K562 (cell line): ENCODE data around the gene C19orf44. TPM values are rescaled to one million over a fixed set of nuclear protein-coding genes. Genes with fewer than 3 reads are reported as not detected.

Experiments
- ATAC-seq: fragments of 200-7000 bp; cut with Tn5 transposase; 3 replicates; pipeline ENCODE4 v1.9.1; 2020; ENCODE audit warnings: moderate library complexity
- BruUV-seq: library from RNA; stranded (reverse); fragments of 400-500 nt; replicated peaks from 2 replicates; lab custom pipeline; 2021; lab: Mats Ljungman, UMichigan
- CTCF ChIA-PET: fragments of 300-600 bp; formaldehyde crosslinking; extraction: SDS; loops from one replicate; lab custom pipeline; 2021; ENCODE audit warnings: low intra/inter-chr PET ratio; lab: Yijun Ruan, JAX
- POLR2A ChIA-PET: fragments of 300-600, 350-650 bp; sonication (Branson Sonifier 250); formaldehyde crosslinking; extraction: SDS; loops from one replicate; lab custom pipeline; 2021; ENCODE audit warnings: antibody characterized with exemption, inconsistent platforms; lab: Yijun Ruan, JAX
- DNase-seq, 4 experiments: peaks; one replicate each; pipeline versions ENCODE4 v3.0.0 to v3.0.0-alpha.2; 2011 to 2018; ENCODE audit warnings: low spot score in 3 of 4, mixed read lengths in 3 of 4; ENCODE audit errors: extremely low read depth in 1 of 4
- FAIRE-seq: peaks from 2 replicates; lab custom pipeline; 2011; peaks lifted over from hg19 to GRCh38; lab: Jason Lieb, UNC
- H2AFZ ChIP-seq: 2 replicates; pipeline ENCODE4 v1.6.0; 2011; ENCODE audit warnings: low read depth, low read length, control low read depth, inconsistent platforms
- H3K27ac ChIP-seq: fragments of 200-600 bp; 3 replicates; pipeline ENCODE4 v1.8.0; 2011; ENCODE audit warnings: low read depth, mild to moderate bottlenecking, control low read depth, inconsistent platforms, low read length, moderate library complexity, mixed read lengths; ENCODE audit errors: extremely low read depth
- H3K27me3 ChIP-seq, 2 experiments: fragments of 300-600 bp in 1 of 2; 2 replicates in 1 of 2; 3 replicates in 1 of 2; pipeline versions ENCODE4 v1.6.0 to v1.8.0; 2011; ENCODE audit warnings: inconsistent platforms in 2 of 2, low read length in 2 of 2, mild to moderate bottlenecking in 1 of 2, mixed read lengths in 1 of 2, moderate library complexity in 1 of 2; ENCODE audit not compliant: control insufficient read depth in 2 of 2, insufficient read depth in 2 of 2
- H3K36me3 ChIP-seq: fragments of 300-600 bp; 3 replicates; pipeline ENCODE4 v1.8.0; 2011; ENCODE audit warnings: mild to moderate bottlenecking, low read length, inconsistent platforms; ENCODE audit not compliant: control insufficient read depth, insufficient read depth
- H3K4me1 ChIP-seq, 2 experiments: fragments of 200-600 bp in 1 of 2; replicated peaks in 1 of 2; 2 replicates in 1 of 2; 3 replicates in 1 of 2; pipeline versions ENCODE4 v1.5.1 to v1.8.0; 2011; ENCODE audit warnings: inconsistent platforms in 2 of 2, low read length in 2 of 2, mild to moderate bottlenecking in 1 of 2, mixed read lengths in 1 of 2, moderate library complexity in 1 of 2; ENCODE audit not compliant: control insufficient read depth in 2 of 2, insufficient read depth in 2 of 2
- H3K4me2 ChIP-seq: 2 replicates; pipeline ENCODE4 v1.6.1; 2011; ENCODE audit warnings: low read length, control low read depth, inconsistent platforms, mixed read lengths; ENCODE audit not compliant: insufficient read depth
- H3K4me3 ChIP-seq: fragments of 200-600 bp; sonication (generic), shearing (Covaris generic); 2 replicates; pipeline ENCODE4 v1.5.1; 2016; ENCODE audit warnings: control low read depth, inconsistent platforms
- H3K79me2 ChIP-seq: fragments of 200-600 bp; 3 replicates; pipeline ENCODE4 v1.8.0; 2011; ENCODE audit warnings: low read length, inconsistent platforms; ENCODE audit not compliant: control insufficient read depth, insufficient read depth
- H3K9ac ChIP-seq, 2 experiments: 2 replicates each; pipeline versions ENCODE4 v1.6.0 to v1.6.1; 2011; ENCODE audit warnings: low read depth in 2 of 2, low read length in 2 of 2, control low read depth in 1 of 2, inconsistent platforms in 1 of 2, mild to moderate bottlenecking in 1 of 2, mixed read lengths in 1 of 2; ENCODE audit not compliant: insufficient read depth in 1 of 2
- H3K9me1 ChIP-seq: one replicate; pipeline ENCODE4 v1.6.0; 2011; ENCODE audit warnings: inconsistent platforms, mild to moderate bottlenecking, low read length, moderate library complexity; ENCODE audit not compliant: control insufficient read depth, insufficient read depth
- H3K9me3 ChIP-seq: replicated peaks from 2 replicates; pipeline ENCODE4 v1.5.1; 2011; ENCODE audit warnings: low read depth, low read length, inconsistent platforms; ENCODE audit not compliant: control insufficient read depth, insufficient read depth
- H4K20me1 ChIP-seq: replicated peaks from 2 replicates; pipeline ENCODE4 v1.6.1; 2011; ENCODE audit warnings: low read length, inconsistent platforms, mixed read lengths; ENCODE audit not compliant: control insufficient read depth, insufficient read depth
- CBFB ChIP-seq: sonication (generic); formaldehyde crosslinking; IDR thresholded peaks from 2 replicates; pipeline ENCODE4 v1.4.0; 2020; ENCODE audit warnings: mild to moderate bottlenecking, missing genetic modification reagents
- DACH1 ChIP-seq: fragments of 450-650 bp; IDR thresholded peaks from 2 replicates; pipeline ENCODE4 v1.6.1; 2018; ENCODE audit not compliant: partially characterized antibody
- GTF2F1 ChIP-seq: IDR thresholded peaks from 2 replicates; pipeline ENCODE4 v1.6.1; 2011; ENCODE audit warnings: low read depth, low read length, improper control_type of control experiment
- HLTF ChIP-seq: fragments of 450-650 bp; IDR thresholded peaks from 2 replicates; pipeline ENCODE4 v1.6.1; 2016
- NCOR1 ChIP-seq: fragments of 450-650 bp; IDR thresholded peaks from 2 replicates; pipeline ENCODE4 v1.6.1; 2016; ENCODE audit warnings: mild to moderate bottlenecking, moderate library complexity
- NFATC3 ChIP-seq: fragments of 450-650 bp; IDR thresholded peaks from 2 replicates; pipeline ENCODE4 v1.6.1; 2017; ENCODE audit warnings: mild to moderate bottlenecking
- NFE2L1 ChIP-seq: fragments of 450-650 bp; IDR thresholded peaks from 2 replicates; pipeline ENCODE4 v1.6.1; 2016; ENCODE audit warnings: missing genetic modification characterization, low read depth, mild to moderate bottlenecking, missing compliant biosample characterization, moderate library complexity, borderline replicate concordance
- PHB2 ChIP-seq: fragments of 450-650 bp; IDR thresholded peaks from 2 replicates; pipeline ENCODE4 v1.6.1; 2017; ENCODE audit warnings: low read depth
- SMARCA5 ChIP-seq: fragments of 450-650 bp; IDR thresholded peaks from 2 replicates; pipeline ENCODE4 v1.6.1; 2016
- SUPT5H ChIP-seq: fragments of 450-650 bp; IDR thresholded peaks from 2 replicates; pipeline ENCODE4 v1.6.1; 2016
- TCF7L2 ChIP-seq: fragments of 150-350 bp; IDR thresholded peaks from 2 replicates; pipeline ENCODE4 v1.6.1; 2016; ENCODE audit warnings: low read depth, mild to moderate bottlenecking, low read length, moderate library complexity
- ZC3H8 ChIP-seq: fragments of 450-650 bp; IDR thresholded peaks from 2 replicates; pipeline ENCODE4 v1.6.1; 2017
- ZKSCAN1 ChIP-seq: fragments of 150-350 bp; IDR thresholded peaks from 2 replicates; pipeline ENCODE4 v1.6.1; 2016; ENCODE audit warnings: low read depth, low read length
- ZNF165 ChIP-seq: fragments of 250-450 bp; sonication (Bioruptor Pico); IDR thresholded peaks from 2 replicates; pipeline ENCODE4 v1.4.0; 2020; ENCODE audit warnings: borderline replicate concordance
- ZNF696 ChIP-seq: fragments of 250-450 bp; sonication (Bioruptor Pico); conservative IDR thresholded peaks from 2 replicates; pipeline ENCODE4 v1.4.0; 2020; ENCODE audit warnings: mild to moderate bottlenecking, moderate library complexity
- ZNF77 ChIP-seq: fragments of 250-450 bp; sonication (Bioruptor Pico); IDR thresholded peaks from 2 replicates; pipeline ENCODE4 v1.5.0; 2020
- WGBS: fragments of 100-300 bp; shearing (Covaris generic); methylation state at CpG from one replicate; pipeline ENCODE4 v1.1.6; 2016; ENCODE audit warnings: low coverage, mixed read lengths; ENCODE audit not compliant: insufficient coverage; ENCODE audit errors: missing lambda C conversion rate; 5-methylcytosine and 5-hydroxymethylcytosine counted together
- in situ Hi-C: fragments of 300-500 bp; cut with MboI; formaldehyde crosslinking; loops from 4 replicates; pipeline ENCODE4 v1.15.0; 2018; ENCODE audit warnings: inconsistent platforms, mixed read lengths
- intact Hi-C: fragments of 100-400 bp; cut with micrococcal nuclease; formaldehyde crosslinking; loops from 2 replicates; pipeline ENCODE4 v1.14.2; 2022
- polyA plus RNA-seq, 8 experiments: library from polyadenylated mRNA; depleted of rRNA in 4 of 8; stranded (reverse) in 5 of 8; unstranded in 3 of 8; fragments of >200 nt; fragmentation: Nextera tagmentation in 2 of 8; fragmentation: Illumina TruSeq in 1 of 8; extraction: Ambion mirVana in 2 of 8; extraction: Trizol in 1 of 8; gene quantifications; 2 replicates each; pipeline versions ENCODE4 v1.2.1 to v1.2.3, GENCODE V29; 2011 to 2014; ENCODE audit warnings: inconsistent platforms in 1 of 8, missing spikeins in 1 of 8
- total RNA-seq, 7 experiments: library from RNA; depleted of rRNA in 6 of 7; stranded (reverse); fragments of >200 nt in 6 of 7; fragmentation: Illumina TruSeq in 2 of 7; extraction: Trizol in 2 of 7; gene quantifications; 2 replicates each; pipeline versions ENCODE4 v1.2.1 to v1.2.3, GENCODE V29; 2011 to 2021; ENCODE audit warnings: low replicate concordance in 1 of 7
- TF ChIP-seq, protein P1 (sequence below): fragments of 150-350 bp; conservative IDR thresholded peaks from 2 replicates; pipeline ENCODE4 v1.6.1; 2014; ENCODE audit warnings: low read length

Gene C19orf44
- total and polyA plus RNA-seq, 9 of the 15 experiments (the other 6 are each of a cell fraction or from before 2014, with no cell fraction given) = 0.41 to 7.7 (median 3.5) TPM

DNA sequence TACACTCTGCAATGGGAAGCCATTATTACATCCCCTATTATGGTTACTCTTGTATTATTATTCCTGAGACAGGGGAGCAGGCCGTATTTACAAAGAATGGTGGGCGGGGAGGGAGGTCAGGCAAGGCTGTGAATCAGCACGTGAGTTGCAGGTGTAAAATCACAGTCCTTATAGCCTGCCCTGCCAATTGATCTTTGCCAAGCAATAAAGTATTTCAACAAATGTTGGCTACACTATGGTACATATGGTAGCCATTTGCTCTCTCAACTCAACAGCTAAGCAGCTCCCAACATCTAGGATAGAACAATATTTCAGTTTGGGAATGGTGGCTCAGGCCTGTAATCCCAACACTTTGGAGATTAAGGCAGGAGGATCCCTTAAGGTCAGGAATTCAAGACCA, 36.5 kb upstream of the C19orf44 start:
- H3K4me3 ChIP-seq = no peak overlapping the region
- DNase-seq (no peak), ATAC-seq (no peak), FAIRE-seq (no peak)
- H3K36me3 ChIP-seq = no peaks in the 10 kb centered on the region
- no peak overlapping the region for H3K27ac ChIP-seq
- WGBS = 73% methylated on average over 3 of the region's 3 CpGs
- BruUV-seq = no TSS peak
- peaks cover 5% of the 10 kb centered on the region for H3K9me1 ChIP-seq
- no peak overlapping the region for H2AFZ ChIP-seq
- intact Hi-C loops (no loop called here), in situ Hi-C loops (no loop called here)
- H3K4me1 ChIP-seq = peaks cover 12 to 28% of the 10 kb centered on the region in 2 experiments; a peak in 4 of 5 replicates
- TF ChIP-seq ZNF165 (no peak), ZC3H8 (no peak), TCF7L2 (no peak), NFATC3 (no peak), SUPT5H (no peak), PHB2 (no peak), ZNF696 (CRISPR knock-in tag) (no peak), ZNF77 (CRISPR knock-in tag) (no peak)
- no peaks in the 10 kb centered on the region for H3K27me3 ChIP-seq
- no peak overlapping the region for H3K4me2 ChIP-seq
- H3K9ac ChIP-seq = no peak overlapping the region
- peaks cover 81% of the 10 kb centered on the region for H3K79me2 ChIP-seq
- ChIA-PET POLR2A (interaction anchor here (1.0 kb wide), 1 partner anchor 11 kb away, joined by 3 read pairs; no protein-coding TSS in a partner anchor), CTCF (no interaction called here)
- peaks cover 58% of the 10 kb centered on the region for H4K20me1 ChIP-seq
- H3K9me3 ChIP-seq = no peaks in the 10 kb centered on the region

DNA sequence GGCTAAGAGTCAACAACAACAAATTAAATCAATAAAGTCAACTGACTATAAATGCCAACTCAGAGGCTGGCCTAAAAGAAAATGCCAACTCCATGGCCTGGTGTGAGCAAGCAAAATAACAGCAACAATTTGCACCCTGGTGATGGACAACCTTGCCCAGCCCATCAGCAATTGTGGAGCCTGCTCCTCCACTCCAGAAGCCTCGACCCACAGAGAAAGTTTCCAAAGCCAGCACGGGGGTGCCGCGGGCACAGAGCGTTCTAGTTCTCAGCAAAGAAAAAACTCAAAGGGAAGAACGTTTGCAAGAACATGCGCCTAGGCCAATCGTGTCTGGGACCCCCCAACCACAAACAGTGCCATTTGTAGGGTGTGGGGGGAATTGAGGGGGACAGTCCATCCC, 35.7 kb upstream of the C19orf44 start:
- CTCF ChIA-PET = no interaction called here
- TF ChIP-seq GTF2F1 (no peak), NCOR1 (no peak), ZKSCAN1 (no peak), NFE2L1 (tag) (no peak), DACH1 (no peak), CBFB (no peak), HLTF (no peak), SMARCA5 (no peak)
- TF ChIP-seq, protein P1, sequence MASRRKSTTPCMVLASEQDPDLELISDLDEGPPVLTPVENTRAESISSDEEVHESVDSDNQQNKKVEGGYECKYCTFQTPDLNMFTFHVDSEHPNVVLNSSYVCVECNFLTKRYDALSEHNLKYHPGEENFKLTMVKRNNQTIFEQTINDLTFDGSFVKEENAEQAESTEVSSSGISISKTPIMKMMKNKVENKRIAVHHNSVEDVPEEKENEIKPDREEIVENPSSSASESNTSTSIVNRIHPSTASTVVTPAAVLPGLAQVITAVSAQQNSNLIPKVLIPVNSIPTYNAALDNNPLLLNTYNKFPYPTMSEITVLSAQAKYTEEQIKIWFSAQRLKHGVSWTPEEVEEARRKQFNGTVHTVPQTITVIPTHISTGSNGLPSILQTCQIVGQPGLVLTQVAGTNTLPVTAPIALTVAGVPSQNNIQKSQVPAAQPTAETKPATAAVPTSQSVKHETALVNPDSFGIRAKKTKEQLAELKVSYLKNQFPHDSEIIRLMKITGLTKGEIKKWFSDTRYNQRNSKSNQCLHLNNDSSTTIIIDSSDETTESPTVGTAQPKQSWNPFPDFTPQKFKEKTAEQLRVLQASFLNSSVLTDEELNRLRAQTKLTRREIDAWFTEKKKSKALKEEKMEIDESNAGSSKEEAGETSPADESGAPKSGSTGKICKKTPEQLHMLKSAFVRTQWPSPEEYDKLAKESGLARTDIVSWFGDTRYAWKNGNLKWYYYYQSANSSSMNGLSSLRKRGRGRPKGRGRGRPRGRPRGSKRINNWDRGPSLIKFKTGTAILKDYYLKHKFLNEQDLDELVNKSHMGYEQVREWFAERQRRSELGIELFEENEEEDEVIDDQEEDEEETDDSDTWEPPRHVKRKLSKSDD = no peak

More for the DNA sequence above, 35.7 kb upstream of the C19orf44 start:
- Histone ChIP-seq H3K4me2 (no peak overlapping the region), H3K9me3 (no peaks in the 10 kb centered on the region), H3K79me2 (peaks cover 82% of the 10 kb centered on the region), H3K9me1 (peaks cover 5% of the 10 kb centered on the region), H3K4me1 (peaks cover 12 to 33% of the 10 kb centered on the region in 2 experiments; a peak in 4 of 5 replicates), H2AFZ (no peak overlapping the region), H3K4me3 (no peak overlapping the region), H4K20me1 (peaks cover 59% of the 10 kb centered on the region), H3K27me3 (no peaks in the 10 kb centered on the region), H3K27ac (no peak overlapping the region), H3K36me3 (peaks cover 4% of the 10 kb centered on the region; the same call in 1 of the 3 replicates), H3K9ac (no peak overlapping the region)
- 79% methylated on average over 8 of the region's 8 CpGs for WGBS
- FAIRE-seq = no peak
- intact Hi-C loops = no loop called here
- no TSS peak for BruUV-seq
- in situ Hi-C loops = no loop called here
- DNase-seq = no peak
- no peak for ATAC-seq
- POLR2A ChIA-PET = interaction anchor here (1.0 to 1.3 kb wide), 2 partner anchors 10 to 13 kb away, joined by 3 to 6 read pairs; no protein-coding TSS in a partner anchor
